Measurements from ENCODE around the gene AHSA1. TPM values are rescaled to one million over a fixed set of nuclear protein-coding genes. Genes with fewer than 3 reads are reported as not detected.
A peak's percentile ranks its signal among the peaks of the same experiment; 100 is the strongest.

Gene AHSA1
- total RNA-seq, 1 donor from 2014 or later: 74.7 TPM

GRCh38 chr14:77423423-77423822, 34.5 kb upstream of the AHSA1 start, which contains the start of gene NOXRED1:
Gene NOXRED1, minus strand, starts transcription at chr14:77423523. Its CDS starts 634 bp downstream, at chr14:77422889.
- no peaks in the 10 kb centered on the region for H3K27me3 Mint-ChIP-seq (ENCODE audit: unreplicated experiment)
- DNase-seq (ENCODE audit: low spot score): no peak
- peaks cover 60% of the 10 kb centered on the region for H3K36me3 Mint-ChIP-seq (ENCODE audit: low read depth, unreplicated experiment)
- no peak within 1 kb of the TSS for H3K27ac Mint-ChIP-seq (ENCODE audit: unreplicated experiment)
- H3K4me1 Mint-ChIP-seq (ENCODE audit: unreplicated experiment): no peaks in the 10 kb centered on the region
- no peak for TF ChIP-seq CTCF (IDR thresholded peaks at IDR 0.05; ENCODE audit: unreplicated experiment)
- peak within 1 kb of the TSS; percentile 47 for H3K4me3 Mint-ChIP-seq (ENCODE audit: unreplicated experiment)
- H3K9me3 Mint-ChIP-seq (ENCODE audit: unreplicated experiment): no peaks in the 10 kb centered on the region

DNA sequence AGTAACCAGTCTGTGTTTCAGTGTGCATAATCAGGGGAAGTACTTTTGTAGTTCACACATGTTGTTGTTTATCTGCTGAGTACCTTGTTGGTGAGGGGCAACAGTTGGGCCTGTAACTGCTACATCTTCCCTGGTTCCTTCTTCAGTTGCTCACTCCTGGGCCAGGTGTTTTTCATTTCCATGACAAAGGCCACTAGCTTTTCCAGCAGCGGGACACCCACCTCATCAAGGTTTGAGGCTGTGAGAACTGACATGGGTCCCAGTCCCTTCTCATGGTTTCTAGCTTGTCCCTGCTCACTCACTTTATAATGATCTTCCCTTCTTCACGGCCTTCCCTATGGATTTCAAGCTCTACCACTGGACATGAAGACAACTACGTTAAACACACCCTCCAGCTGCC, 33.0 kb upstream of the AHSA1 start:
- H3K27ac Mint-ChIP-seq (ENCODE audit: unreplicated experiment): no peak overlapping the region
- TF ChIP-seq CTCF (IDR thresholded peaks at IDR 0.05; ENCODE audit: unreplicated experiment): no peak
- no peak overlapping the region for H3K4me3 Mint-ChIP-seq (ENCODE audit: unreplicated experiment)
- no peaks in the 10 kb centered on the region for H3K9me3 Mint-ChIP-seq (ENCODE audit: unreplicated experiment)
- peaks cover 65% of the 10 kb centered on the region for H3K36me3 Mint-ChIP-seq (ENCODE audit: low read depth, unreplicated experiment)
- no peaks in the 10 kb centered on the region for H3K4me1 Mint-ChIP-seq (ENCODE audit: unreplicated experiment)
- no peaks in the 10 kb centered on the region for H3K27me3 Mint-ChIP-seq (ENCODE audit: unreplicated experiment)
- no peak for DNase-seq (ENCODE audit: low spot score)

GRCh38 chr14:77426396-77426795, 31.5 kb upstream of the AHSA1 start:
- H3K9me3 Mint-ChIP-seq (ENCODE audit: unreplicated experiment): no peaks in the 10 kb centered on the region
- no peaks in the 10 kb centered on the region for H3K4me1 Mint-ChIP-seq (ENCODE audit: unreplicated experiment)
- no peak overlapping the region for H3K27ac Mint-ChIP-seq (ENCODE audit: unreplicated experiment)
- no peaks in the 10 kb centered on the region for H3K27me3 Mint-ChIP-seq (ENCODE audit: unreplicated experiment)
- peaks cover 64% of the 10 kb centered on the region for H3K36me3 Mint-ChIP-seq (ENCODE audit: low read depth, unreplicated experiment)
- H3K4me3 Mint-ChIP-seq (ENCODE audit: unreplicated experiment): no peak overlapping the region
- no peak for TF ChIP-seq CTCF (IDR thresholded peaks at IDR 0.05; ENCODE audit: unreplicated experiment)
- no peak for DNase-seq (ENCODE audit: low spot score)

DNA sequence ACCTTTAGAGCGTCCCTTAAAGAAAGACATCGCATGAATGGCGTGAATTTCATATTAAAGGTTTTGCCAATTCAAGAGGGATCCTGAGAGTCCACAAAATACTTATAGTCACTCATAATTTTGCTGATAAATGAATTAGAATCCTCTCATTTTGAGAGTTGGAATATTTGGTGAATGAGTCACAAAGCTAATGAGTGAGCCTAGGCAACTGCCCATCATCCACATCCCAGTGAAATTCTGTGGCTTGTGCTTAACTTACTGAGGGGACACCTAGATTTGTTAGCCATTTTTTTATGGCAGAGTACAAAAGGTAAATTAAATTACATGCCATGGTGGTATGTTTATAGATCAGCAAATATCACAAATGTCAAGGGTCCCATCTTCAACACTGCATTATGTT, 21.9 kb upstream of the AHSA1 start:
- peaks cover 9% of the 10 kb centered on the region for H3K4me1 Mint-ChIP-seq (ENCODE audit: unreplicated experiment)
- no peak for TF ChIP-seq CTCF (IDR thresholded peaks at IDR 0.05; ENCODE audit: unreplicated experiment)
- peaks cover 22% of the 10 kb centered on the region for H3K36me3 Mint-ChIP-seq (ENCODE audit: low read depth, unreplicated experiment)
- no peak for DNase-seq (ENCODE audit: low spot score)
- no peaks in the 10 kb centered on the region for H3K9me3 Mint-ChIP-seq (ENCODE audit: unreplicated experiment)
- H3K4me3 Mint-ChIP-seq (ENCODE audit: unreplicated experiment): no peak overlapping the region
- H3K27ac Mint-ChIP-seq (ENCODE audit: unreplicated experiment): peak overlapping the region; percentile 54
- H3K27me3 Mint-ChIP-seq (ENCODE audit: unreplicated experiment): peaks cover 1% of the 10 kb centered on the region

GRCh38 chr14:77438596-77438995, 19.3 kb upstream of the AHSA1 start:
- Mint-ChIP-seq H3K27ac (ENCODE audit: unreplicated experiment) (no peak overlapping the region), H3K9me3 (ENCODE audit: unreplicated experiment) (no peaks in the 10 kb centered on the region), H3K4me1 (ENCODE audit: unreplicated experiment) (peaks cover 9% of the 10 kb centered on the region), H3K36me3 (ENCODE audit: low read depth, unreplicated experiment) (peaks cover 40% of the 10 kb centered on the region), H3K27me3 (ENCODE audit: unreplicated experiment) (peaks cover 1% of the 10 kb centered on the region), H3K4me3 (ENCODE audit: unreplicated experiment) (no peak overlapping the region)
- TF ChIP-seq CTCF (IDR thresholded peaks at IDR 0.05; ENCODE audit: unreplicated experiment): no peak
- no peak for DNase-seq (ENCODE audit: low spot score)

Data from endothelial cell (in vitro differentiated cells).